GM21360 (cell line): Measurements from ENCODE around the gene KRT31.
"Not testable (repeated sequence)": the region's sequence is repeated elsewhere in the genome, so short reads cannot be mapped to it uniquely, and the experiment has no call there.

Experiments
- ATAC-seq: cut with Tn5 transposase; IDR thresholded peaks from one replicate; pipeline ENCODE4 v1.9.1; 2021; ENCODE audit warnings: mild to moderate bottlenecking, moderate library complexity; ENCODE audit not compliant: unreplicated experiment

Gene KRT31

GRCh38 chr17:41392278-41392677 lies 5.1 kb downstream of the KRT31 start:
- ATAC-seq: no peak

- ATAC-seq: no peak
Observed at GRCh38 chr17:41391535-41391934, 5.9 kb downstream of the KRT31 start.

- ATAC-seq: no peak
Observed at GRCh38 chr17:41390411-41390938, 6.9 kb downstream of the KRT31 start.

GRCh38 chr17:41387670-41388069 lies 9.7 kb downstream of the KRT31 start:
- ATAC-seq: no peak

GRCh38 chr17:41386227-41386626 lies 11.2 kb downstream of the KRT31 start:
- no peak for ATAC-seq

- no peak for ATAC-seq
Observed at GRCh38 chr17:41383690-41384089, 13.7 kb downstream of the KRT31 start.

- ATAC-seq: no peak
Observed at GRCh38 chr17:41382394-41382793, 15.0 kb downstream of the KRT31 start.

GRCh38 chr17:41381943-41382342 lies 15.5 kb downstream of the KRT31 start, which contains the start of gene KRT34:
Gene KRT34, minus strand, starts transcription at chr17:41382306. Its CDS starts 60 bp downstream, at chr17:41382246.
- not testable (repeated sequence) for ATAC-seq

- ATAC-seq: not testable (repeated sequence)
Observed at GRCh38 chr17:41380091-41380490, 17.3 kb downstream of the KRT31 start.

- no peak for ATAC-seq
Observed at GRCh38 chr17:41377546-41377945, 19.9 kb downstream of the KRT31 start.

GRCh38 chr17:41369713-41370112 lies 27.7 kb downstream of the KRT31 start, which contains the start of gene KRT33B:
Gene KRT33B, minus strand, starts transcription at chr17:41369813. Its CDS starts 63 bp downstream, at chr17:41369750.
- no peak for ATAC-seq

- no peak for ATAC-seq
Observed at GRCh38 chr17:41369023-41369422, 28.4 kb downstream of the KRT31 start.

GRCh38 chr17:41367426-41368075 lies 29.9 kb downstream of the KRT31 start:
- ATAC-seq: no peak

- ATAC-seq: no peak
Observed at GRCh38 chr17:41366070-41366469, 31.3 kb downstream of the KRT31 start.

- no peak for ATAC-seq
Observed at GRCh38 chr17:41363881-41364280, 33.5 kb downstream of the KRT31 start.

- ATAC-seq: no peak
Observed at GRCh38 chr17:41360296-41360995, 37.0 kb downstream of the KRT31 start.

GRCh38 chr17:41354536-41354935 lies 42.9 kb downstream of the KRT31 start:
- ATAC-seq: no peak

- ATAC-seq: no peak
Observed at GRCh38 chr17:41352597-41353366, 44.6 kb downstream of the KRT31 start.

GRCh38 chr17:41351177-41351576 lies 46.2 kb downstream of the KRT31 start:
- ATAC-seq: no peak

- not testable (repeated sequence) for ATAC-seq
Observed at GRCh38 chr17:41350381-41350878, 47.0 kb downstream of the KRT31 start, which contains the start of gene KRT33A. Gene KRT33A, minus strand, starts transcription at chr17:41350828. Its CDS starts 61 bp downstream, at chr17:41350767.
